ENCODE data around the gene ROR1.
A peak's percentile ranks its signal among the peaks of the same experiment; 100 is the strongest.

The ROR1 gene

GRCh38 chr1:63773815-63774616 is at the start of gene ROR1:
Gene ROR1, plus strand, starts transcription at chr1:63774017.
- peak; percentile 94 for DNase-seq (ENCODE audit: low read depth, low spot score)

GRCh38 chr1:63724375-63724899 is 49.4 kb upstream of the ROR1 start:
- DNase-seq (ENCODE audit: low read depth, low spot score), result no peak

- peak; percentile 73 for DNase-seq (ENCODE audit: low read depth, low spot score)
These were observed 45.1 kb upstream of the ROR1 start for GRCh38 chr1:63728611-63729226.

GRCh38 chr1:63729227-63729620 is 44.6 kb upstream of the ROR1 start:
- DNase-seq (ENCODE audit: low read depth, low spot score), result no peak

GRCh38 chr1:63730211-63730610 is 43.6 kb upstream of the ROR1 start:
- DNase-seq (ENCODE audit: low read depth, low spot score), result peak; percentile 82

GRCh38 chr1:63731117-63732043 is 42.4 kb upstream of the ROR1 start:
- peak; percentile 66 for DNase-seq (ENCODE audit: low read depth, low spot score)

GRCh38 chr1:63732666-63733065 is 41.2 kb upstream of the ROR1 start:
- no peak for DNase-seq (ENCODE audit: low read depth, low spot score)

GRCh38 chr1:63738772-63739171 is 35.0 kb upstream of the ROR1 start:
- no peak for DNase-seq (ENCODE audit: low read depth, low spot score)

GRCh38 chr1:63739452-63739851 is 34.4 kb upstream of the ROR1 start:
- DNase-seq (ENCODE audit: low read depth, low spot score), result peak; percentile 13

- DNase-seq (ENCODE audit: low read depth, low spot score), result no peak
These were observed 33.4 kb upstream of the ROR1 start for GRCh38 chr1:63740432-63740831.

- DNase-seq (ENCODE audit: low read depth, low spot score), result no peak
These were observed 31.3 kb upstream of the ROR1 start for GRCh38 chr1:63742526-63742925.

- no peak for DNase-seq (ENCODE audit: low read depth, low spot score)
These were observed 30.0 kb upstream of the ROR1 start for GRCh38 chr1:63743781-63744180.

- peak; percentile 57 for DNase-seq (ENCODE audit: low read depth, low spot score)
These were observed 27.5 kb upstream of the ROR1 start for GRCh38 chr1:63746129-63746864.

GRCh38 chr1:63747445-63747844 is 26.4 kb upstream of the ROR1 start:
- DNase-seq (ENCODE audit: low read depth, low spot score), result no peak

- DNase-seq (ENCODE audit: low read depth, low spot score), result no peak
These were observed 25.7 kb upstream of the ROR1 start for GRCh38 chr1:63748046-63748580.

GRCh38 chr1:63748641-63749040 is 25.2 kb upstream of the ROR1 start:
- DNase-seq (ENCODE audit: low read depth, low spot score), result no peak

- DNase-seq (ENCODE audit: low read depth, low spot score), result no peak
These were observed 23.1 kb upstream of the ROR1 start for GRCh38 chr1:63750721-63751120.

- no peak for DNase-seq (ENCODE audit: low read depth, low spot score)
These were observed 21.6 kb upstream of the ROR1 start for GRCh38 chr1:63752176-63752575.

GRCh38 chr1:63753591-63753990 is 20.2 kb upstream of the ROR1 start:
- DNase-seq (ENCODE audit: low read depth, low spot score), result no peak

- no peak for DNase-seq (ENCODE audit: low read depth, low spot score)
These were observed 17.0 kb upstream of the ROR1 start for GRCh38 chr1:63756839-63757238.

GRCh38 chr1:63757334-63757733 is 16.5 kb upstream of the ROR1 start:
- DNase-seq (ENCODE audit: low read depth, low spot score), result no peak
